ENCODE results near the gene PTPRJ. TPM values are rescaled to one million over a fixed set of nuclear protein-coding genes. Genes with fewer than 3 reads are reported as not detected.
"Not testable (repeated sequence)": the region's sequence is repeated elsewhere in the genome, so short reads cannot be mapped to it uniquely, and the experiment has no call there.

Gene PTPRJ
- total and polyA plus RNA-seq, 10 donors, result 6.4 to 135 (median 74.6) TPM

DNA sequence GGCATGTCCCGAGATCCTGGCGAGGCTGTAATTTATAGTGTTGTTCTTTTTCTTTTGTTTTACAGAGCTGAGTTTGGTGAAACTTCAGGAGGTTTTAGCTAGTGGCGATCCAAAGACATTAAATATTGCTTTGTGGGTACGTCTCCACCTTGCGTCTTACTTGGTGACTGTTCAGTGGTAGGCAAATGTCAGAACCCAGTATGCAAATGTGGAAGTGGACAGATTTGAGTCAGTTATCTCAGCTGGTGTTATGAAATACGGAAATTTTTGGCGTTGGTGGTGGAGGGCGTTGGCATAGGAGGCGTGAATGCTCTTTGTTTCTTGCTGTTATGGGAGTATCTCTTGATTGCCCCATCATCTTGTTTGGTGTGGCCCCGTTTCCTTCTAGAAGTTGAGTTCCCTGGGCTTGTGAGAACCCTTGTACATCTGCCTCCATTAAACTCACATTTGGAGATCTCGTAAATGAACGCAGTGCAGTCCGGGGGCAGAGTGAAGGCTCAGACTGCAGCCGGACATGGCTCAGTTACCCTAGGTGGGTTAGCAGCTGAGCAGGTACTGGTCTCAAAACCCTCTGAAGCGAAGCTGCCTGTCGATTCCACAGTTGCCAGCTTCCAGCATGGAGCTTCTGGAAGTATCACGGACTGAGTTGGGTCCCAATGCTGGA lies 39.9 kb downstream of the PTPRJ start:
- Histone ChIP-seq H3K9me3 (no peaks in the 10 kb centered on the region), H3K4me3 (peak overlapping the region in 1 of 8 donors; percentile 34), H3K27ac (peak overlapping the region; percentile 58 to 90 (median 81)), H3K27me3 (replicated peaks in 1 of 7) (no peaks in the 10 kb centered on the region), H3K36me3 (peaks cover 0 to 14% (median 0%) of the 10 kb centered on the region in 6 donors), H3K4me1 (peaks cover 41 to 100% (median 92%) of the 10 kb centered on the region in 6 donors)
- TF ChIP-seq POLR2A (IDR thresholded peaks at IDR 0.05) (no peak), POLR2AphosphoS5 (IDR thresholded peaks at IDR 0.05) (peak in 1 of 3 donors; percentile 69)
- TF ChIP-seq, protein P1, sequence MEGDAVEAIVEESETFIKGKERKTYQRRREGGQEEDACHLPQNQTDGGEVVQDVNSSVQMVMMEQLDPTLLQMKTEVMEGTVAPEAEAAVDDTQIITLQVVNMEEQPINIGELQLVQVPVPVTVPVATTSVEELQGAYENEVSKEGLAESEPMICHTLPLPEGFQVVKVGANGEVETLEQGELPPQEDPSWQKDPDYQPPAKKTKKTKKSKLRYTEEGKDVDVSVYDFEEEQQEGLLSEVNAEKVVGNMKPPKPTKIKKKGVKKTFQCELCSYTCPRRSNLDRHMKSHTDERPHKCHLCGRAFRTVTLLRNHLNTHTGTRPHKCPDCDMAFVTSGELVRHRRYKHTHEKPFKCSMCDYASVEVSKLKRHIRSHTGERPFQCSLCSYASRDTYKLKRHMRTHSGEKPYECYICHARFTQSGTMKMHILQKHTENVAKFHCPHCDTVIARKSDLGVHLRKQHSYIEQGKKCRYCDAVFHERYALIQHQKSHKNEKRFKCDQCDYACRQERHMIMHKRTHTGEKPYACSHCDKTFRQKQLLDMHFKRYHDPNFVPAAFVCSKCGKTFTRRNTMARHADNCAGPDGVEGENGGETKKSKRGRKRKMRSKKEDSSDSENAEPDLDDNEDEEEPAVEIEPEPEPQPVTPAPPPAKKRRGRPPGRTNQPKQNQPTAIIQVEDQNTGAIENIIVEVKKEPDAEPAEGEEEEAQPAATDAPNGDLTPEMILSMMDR (IDR thresholded peaks at IDR 0.05 in 8 of 11, conservative IDR thresholded peaks at IDR 0.05 in 3 of 11), result peak in 7 of 11 experiments; percentile 13 to 62 (median 40)
- DNase-seq, result peak; percentile 72
- intact Hi-C loops (cut with DNase I; ENCODE audit: low total_unique reads), result no loop called here
- 50 to 72% (median 59%) methylated on average over 16 to 17 of the region's 17 CpGs for whole genome bisulfite sequencing, 5 donors

DNA sequence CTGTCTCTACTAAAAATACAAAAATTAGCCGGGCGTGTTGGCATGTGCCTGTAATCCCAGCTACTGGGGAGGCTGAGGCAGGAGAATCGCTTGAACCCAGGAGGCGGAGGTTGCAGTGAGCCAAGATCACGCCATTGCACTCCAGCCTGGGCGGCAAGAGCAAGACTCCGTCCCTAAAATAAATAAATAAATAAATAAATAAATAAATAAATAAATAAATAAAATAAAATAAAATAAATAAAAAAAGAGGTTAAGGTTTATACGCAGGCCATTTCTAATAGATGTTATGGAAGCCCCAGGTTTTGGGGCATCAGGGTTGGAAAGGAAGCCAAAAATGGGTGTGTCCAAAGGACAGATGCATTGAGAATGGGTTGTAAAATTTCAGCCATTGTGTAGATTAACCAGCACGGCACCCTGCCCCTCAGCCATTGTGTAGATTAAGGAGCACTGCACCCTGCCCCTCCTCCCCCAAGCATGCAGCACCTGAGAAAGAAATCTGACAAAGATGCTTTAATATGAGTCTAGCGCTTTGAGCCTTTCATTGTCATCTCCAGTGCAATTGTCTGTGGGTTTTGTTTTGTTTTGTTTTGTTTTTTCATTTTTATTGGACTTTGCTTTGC lies 41.0 kb downstream of the PTPRJ start:
- intact Hi-C loops (cut with DNase I; ENCODE audit: low total_unique reads); H3K27me3 ChIP-seq (replicated peaks in 1 of 7); H3K4me3 ChIP-seq; DNase-seq; H3K9me3 ChIP-seq: not testable (repeated sequence)
- Histone ChIP-seq H3K4me1 (peaks cover 38 to 100% (median 90%) of the 10 kb centered on the region in 6 donors), H3K27ac (peak overlapping the region in 6 of 8 donors; percentile 62 to 90 (median 89)), H3K36me3 (peaks cover 0 to 17% (median 0%) of the 10 kb centered on the region in 6 donors)
- 94 to 97% (median 96%) methylated on average over 10 of the region's 10 CpGs for WGBS, 5 donors

DNA sequence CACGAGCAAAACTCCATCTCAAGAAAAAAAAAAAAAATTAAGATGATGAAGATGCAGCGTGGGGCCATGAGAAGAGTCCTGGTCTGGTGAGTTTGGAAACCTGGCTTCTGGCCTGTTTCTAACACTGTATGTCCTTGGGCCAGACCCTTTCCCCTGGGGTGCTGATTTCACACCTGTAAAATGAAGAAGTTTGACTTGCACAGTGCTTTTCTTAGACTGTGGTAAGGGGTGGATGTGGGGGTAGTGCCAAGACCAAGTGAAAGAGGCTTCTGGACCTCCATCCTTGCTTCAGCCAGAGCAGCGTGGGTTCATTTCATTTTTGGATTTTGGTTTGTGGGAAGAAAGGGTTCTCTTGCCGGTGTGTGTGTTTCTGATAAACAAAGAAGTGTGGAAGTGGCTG lies 42.1 kb downstream of the PTPRJ start:
- WGBS, 5 donors, result 52 to 69% (median 60%) methylated on average over 4 of the region's 4 CpGs
- intact Hi-C loops (cut with DNase I; ENCODE audit: low total_unique reads), result no loop called here
- TF ChIP-seq POLR2A (IDR thresholded peaks at IDR 0.05) (no peak), POLR2AphosphoS5 (IDR thresholded peaks at IDR 0.05) (no peak)
- TF ChIP-seq, protein P1 (IDR thresholded peaks at IDR 0.05 in 8 of 11, conservative IDR thresholded peaks at IDR 0.05 in 3 of 11), result no peak
- no peaks in the 10 kb centered on the region for H3K27me3 ChIP-seq (replicated peaks in 1 of 7)
- peak overlapping the region in 7 of 8 donors; percentile 49 to 90 (median 89) for H3K27ac ChIP-seq
- no peaks in the 10 kb centered on the region for H3K9me3 ChIP-seq
- DNase-seq, result no peak
- H3K36me3 ChIP-seq, result peaks cover 0 to 17% (median 0%) of the 10 kb centered on the region in 6 donors
- H3K4me1 ChIP-seq, result peaks cover 28 to 100% (median 84%) of the 10 kb centered on the region in 6 donors
- peak overlapping the region in 1 of 8 donors; percentile 35 for H3K4me3 ChIP-seq

DNA sequence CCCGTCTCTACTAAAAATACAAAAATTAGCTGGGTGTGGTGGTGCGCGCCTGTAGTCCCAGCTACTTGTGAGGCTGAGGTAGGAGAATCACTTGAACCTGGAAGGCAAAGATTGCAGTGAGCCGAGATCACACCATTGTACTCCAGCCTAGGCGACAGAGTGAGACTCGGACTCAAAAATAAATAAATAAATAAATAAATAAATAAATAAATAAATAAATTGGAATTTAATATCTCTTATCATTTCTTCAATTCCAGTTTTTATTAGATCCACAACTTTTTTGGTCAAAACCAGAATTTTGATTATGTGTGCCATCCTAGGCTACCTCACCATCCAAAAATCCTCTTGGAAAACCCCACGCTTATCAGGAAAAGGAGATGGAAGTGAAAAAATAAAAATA lies 43.2 kb downstream of the PTPRJ start:
- H3K4me1 ChIP-seq, result peaks cover 20 to 100% (median 81%) of the 10 kb centered on the region in 6 donors
- not testable (repeated sequence) for H3K27me3 ChIP-seq (replicated peaks in 1 of 7)
- 86 to 97% (median 93%) methylated on average over 7 of the region's 7 CpGs for WGBS, 5 donors

DNA sequence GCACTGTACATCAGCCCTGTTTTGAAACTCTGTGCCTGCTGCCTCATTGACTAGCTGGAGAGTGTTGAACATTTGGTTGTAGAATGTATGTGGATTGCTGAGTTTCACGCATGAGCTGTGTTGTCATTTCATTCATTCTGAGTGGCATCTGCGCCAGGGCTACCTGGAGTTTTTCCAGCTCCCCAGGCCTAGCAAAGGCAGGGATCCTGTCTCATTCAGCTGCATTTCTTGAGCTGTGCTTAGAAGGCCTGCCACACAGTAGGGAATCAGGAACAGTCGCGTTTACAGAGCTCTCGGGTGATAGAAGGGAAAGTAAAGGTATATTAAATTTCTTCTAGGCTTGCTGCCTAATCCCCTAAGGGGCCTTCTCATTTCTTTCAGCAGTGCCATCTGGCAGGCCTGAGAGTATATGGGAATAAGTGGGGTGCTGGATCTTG lies 44.3 kb downstream of the PTPRJ start:
- peak; percentile 27 for DNase-seq
- H3K4me3 ChIP-seq, result no peak overlapping the region
- WGBS, 5 donors, result 87 to 97% (median 92%) methylated on average over 5 of the region's 5 CpGs
- peaks cover 20 to 100% (median 81%) of the 10 kb centered on the region in 6 donors for H3K4me1 ChIP-seq
- H3K27me3 ChIP-seq (replicated peaks in 1 of 7), result no peaks in the 10 kb centered on the region
- peaks cover 0 to 26% (median 0%) of the 10 kb centered on the region in 6 donors for H3K36me3 ChIP-seq
- no peak for TF ChIP-seq POLR2A (IDR thresholded peaks at IDR 0.05)
- TF ChIP-seq POLR2AphosphoS5 (IDR thresholded peaks at IDR 0.05), result no peak
- TF ChIP-seq, protein P1 (IDR thresholded peaks at IDR 0.05 in 8 of 11, conservative IDR thresholded peaks at IDR 0.05 in 3 of 11), result no peak
- intact Hi-C loops (cut with DNase I; ENCODE audit: low total_unique reads), result no loop called here
- peak overlapping the region in 5 of 8 donors; percentile 53 to 90 (median 81) for H3K27ac ChIP-seq
- no peaks in the 10 kb centered on the region for H3K9me3 ChIP-seq

More for the DNA sequence above, 43.2 kb downstream of the PTPRJ start:
- DNase-seq; H3K9me3 ChIP-seq; H3K4me3 ChIP-seq; intact Hi-C loops (cut with DNase I; ENCODE audit: low total_unique reads): not testable (repeated sequence)
- peaks cover 0 to 25% (median 0%) of the 10 kb centered on the region in 6 donors for H3K36me3 ChIP-seq
- peak overlapping the region in 4 of 8 donors; percentile 89 to 90 (median 89) for H3K27ac ChIP-seq
